HG03196 (cell line): Measurements from ENCODE around the gene MAN2B2.
"Not testable (repeated sequence)": the region's sequence is repeated elsewhere in the genome, so short reads cannot be mapped to it uniquely, and the experiment has no call there.

Experiments
- ATAC-seq: cut with Tn5 transposase; IDR thresholded peaks from one replicate; pipeline ENCODE4 v1.9.1; 2021; ENCODE audit not compliant: unreplicated experiment

The MAN2B2 gene

DNA sequence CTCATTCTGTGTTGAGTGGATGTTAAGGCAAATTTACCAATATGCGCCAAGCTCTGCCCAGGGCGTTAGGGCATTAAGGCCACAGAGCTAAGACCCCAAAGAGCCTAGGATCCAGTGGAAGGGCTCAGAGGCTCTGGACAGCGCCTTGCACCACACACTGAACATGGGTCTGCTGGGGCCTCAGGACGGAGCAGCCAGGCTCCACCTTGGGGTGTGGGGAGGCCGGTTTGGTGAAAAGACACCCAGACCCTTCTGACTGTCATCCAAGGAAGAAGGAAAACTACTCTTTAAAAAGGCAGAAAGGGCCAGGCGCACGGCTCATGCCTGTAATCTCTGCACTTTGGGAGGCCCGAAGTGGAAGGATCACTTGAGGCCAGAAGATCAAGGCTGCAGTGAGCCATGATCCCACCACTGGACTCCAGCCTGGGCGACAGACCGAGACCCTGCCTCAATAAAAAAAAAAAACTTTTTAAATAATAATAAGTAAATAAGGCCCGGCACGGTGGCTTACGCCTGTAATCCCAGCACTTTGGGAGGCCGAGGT, 64.2 kb downstream of the MAN2B2 start:
- no peak for ATAC-seq

DNA sequence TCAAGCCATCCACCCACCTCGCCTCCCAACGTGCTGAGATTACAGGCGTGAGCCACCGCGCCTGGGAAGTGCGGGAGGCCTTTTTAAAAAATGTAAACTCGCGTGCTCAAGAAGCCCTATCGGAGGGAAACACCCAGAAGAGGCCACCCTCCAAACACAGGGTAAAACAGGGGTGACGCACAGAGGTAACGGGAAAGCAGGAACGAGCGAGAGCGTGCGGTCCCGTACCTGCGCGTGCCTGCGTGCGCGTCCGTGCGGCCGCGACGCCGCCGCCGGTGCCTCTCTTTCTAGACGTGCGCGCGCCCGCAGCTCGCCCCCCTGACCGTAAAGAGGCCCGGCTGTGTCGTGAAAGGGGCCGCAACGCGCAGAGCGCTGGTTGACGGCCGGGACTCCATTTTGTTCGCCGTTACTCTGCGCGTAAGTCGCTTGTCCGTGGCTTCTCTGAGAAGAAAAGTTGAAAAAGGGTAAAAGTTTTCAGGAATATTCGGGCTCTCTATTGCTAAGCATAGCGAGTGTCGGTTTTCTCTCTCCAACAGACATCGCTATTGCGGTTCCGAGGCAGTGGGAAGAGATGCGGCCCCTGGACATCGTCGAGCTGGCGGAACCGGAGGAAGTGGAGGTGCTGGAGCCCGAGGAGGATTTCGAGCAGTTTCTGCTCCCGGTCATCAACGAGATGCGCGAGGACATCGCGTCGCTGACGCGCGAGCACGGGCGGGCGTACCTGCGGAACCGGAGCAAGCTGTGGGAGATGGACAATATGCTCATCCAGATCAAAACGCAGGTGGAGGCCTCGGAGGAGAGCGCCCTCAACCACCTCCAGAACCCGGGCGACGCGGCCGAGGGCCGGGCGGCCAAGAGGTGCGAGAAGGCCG, 65.5 kb downstream of the MAN2B2 start, which contains the start of gene MRFAP1:
Gene MRFAP1 (plus strand): TSS at position 394 of the 872 bp plus-strand sequence. CDS start 178 bp downstream, at position 572.
- peak; percentile 80 for ATAC-seq

DNA sequence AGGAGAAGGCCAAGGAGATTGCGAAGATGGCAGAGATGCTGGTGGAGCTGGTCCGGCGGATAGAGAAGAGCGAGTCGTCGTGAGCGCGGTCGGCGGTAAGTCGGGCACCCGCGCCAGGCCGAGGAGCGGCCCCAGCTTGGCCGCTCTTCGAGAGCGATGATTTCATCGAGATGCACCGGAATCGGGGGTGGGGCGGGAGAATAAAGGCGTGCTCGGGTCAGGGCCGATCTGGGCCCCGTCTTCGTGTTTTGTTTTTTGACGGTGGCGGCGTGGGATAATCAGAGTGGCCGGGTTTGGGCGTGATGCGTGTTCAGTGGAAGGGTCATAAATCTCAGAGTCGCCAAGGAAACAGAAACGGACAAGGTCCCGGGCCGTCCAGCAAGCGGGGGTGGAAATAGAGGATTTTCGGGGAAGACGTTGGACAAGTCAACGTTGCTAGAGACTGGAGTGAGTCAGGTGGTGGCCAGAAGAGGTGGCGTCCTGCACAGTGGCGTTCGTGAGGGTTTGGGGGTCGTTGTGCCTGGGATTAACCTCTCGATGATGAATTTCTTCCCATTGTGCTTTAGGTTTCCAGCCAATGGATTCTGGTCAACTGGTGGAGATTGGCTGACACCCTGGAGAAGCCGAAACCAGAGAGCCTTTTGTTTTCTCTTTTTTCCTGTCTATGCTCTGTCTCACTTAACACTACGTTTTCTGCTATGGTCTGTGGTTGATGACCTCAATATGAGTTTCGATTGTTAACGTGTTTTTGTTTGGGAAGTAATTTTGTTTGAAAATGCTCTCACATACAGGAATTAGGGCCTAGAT, 66.4 kb downstream of the MAN2B2 start:
- ATAC-seq: peak; percentile 31

DNA sequence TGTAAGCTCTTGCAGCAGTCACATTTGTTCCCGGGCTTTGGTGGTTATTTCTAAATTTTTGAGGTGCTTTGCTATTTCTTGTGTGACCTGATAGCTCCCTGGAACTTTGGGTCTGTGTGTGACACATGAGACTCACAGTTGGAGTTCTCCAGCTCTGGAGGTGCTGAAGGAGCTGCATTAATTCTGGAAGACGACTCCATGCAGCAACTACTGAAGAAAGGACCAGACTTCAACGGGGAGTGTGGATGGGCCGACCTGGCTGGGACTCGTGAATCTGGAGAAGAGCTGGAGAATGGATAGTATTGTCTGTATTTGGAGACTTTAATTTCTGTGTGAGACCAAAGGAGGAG, 67.0 kb downstream of the MAN2B2 start:
- ATAC-seq: no peak

DNA sequence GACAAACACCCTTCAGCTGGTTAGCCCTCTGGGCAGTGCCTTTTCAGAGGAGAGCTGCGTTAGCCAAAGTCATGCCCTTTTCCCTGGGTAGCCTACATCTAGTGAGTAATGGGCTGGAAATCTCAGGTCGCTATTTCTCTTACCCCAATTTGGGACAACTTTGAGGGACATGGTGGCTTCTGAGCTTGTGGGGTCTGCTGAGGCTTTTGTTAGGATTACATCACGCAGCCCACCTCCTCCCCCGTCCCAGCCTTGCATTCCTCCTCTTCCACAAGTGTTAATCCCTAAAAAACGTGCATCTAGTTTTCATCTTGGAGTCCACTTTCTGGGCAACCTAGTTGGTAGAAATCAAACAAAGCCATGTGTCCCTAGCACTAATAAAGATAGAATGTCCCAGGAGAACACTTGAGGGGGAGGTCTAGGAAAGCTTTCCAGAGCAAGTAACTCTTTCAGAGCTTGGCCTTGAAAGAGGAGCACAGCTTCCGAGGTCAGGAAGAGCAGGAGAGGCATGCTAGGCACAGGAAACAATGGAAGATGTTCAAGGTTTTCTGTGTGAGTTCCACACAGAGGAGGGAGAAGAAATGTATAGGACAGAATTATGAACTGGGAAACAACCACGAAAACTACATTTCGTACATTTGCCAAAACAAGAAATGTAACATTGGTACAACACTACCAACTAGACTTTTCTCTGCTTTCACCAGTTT, 68.3 kb downstream of the MAN2B2 start:
- ATAC-seq: no peak

DNA sequence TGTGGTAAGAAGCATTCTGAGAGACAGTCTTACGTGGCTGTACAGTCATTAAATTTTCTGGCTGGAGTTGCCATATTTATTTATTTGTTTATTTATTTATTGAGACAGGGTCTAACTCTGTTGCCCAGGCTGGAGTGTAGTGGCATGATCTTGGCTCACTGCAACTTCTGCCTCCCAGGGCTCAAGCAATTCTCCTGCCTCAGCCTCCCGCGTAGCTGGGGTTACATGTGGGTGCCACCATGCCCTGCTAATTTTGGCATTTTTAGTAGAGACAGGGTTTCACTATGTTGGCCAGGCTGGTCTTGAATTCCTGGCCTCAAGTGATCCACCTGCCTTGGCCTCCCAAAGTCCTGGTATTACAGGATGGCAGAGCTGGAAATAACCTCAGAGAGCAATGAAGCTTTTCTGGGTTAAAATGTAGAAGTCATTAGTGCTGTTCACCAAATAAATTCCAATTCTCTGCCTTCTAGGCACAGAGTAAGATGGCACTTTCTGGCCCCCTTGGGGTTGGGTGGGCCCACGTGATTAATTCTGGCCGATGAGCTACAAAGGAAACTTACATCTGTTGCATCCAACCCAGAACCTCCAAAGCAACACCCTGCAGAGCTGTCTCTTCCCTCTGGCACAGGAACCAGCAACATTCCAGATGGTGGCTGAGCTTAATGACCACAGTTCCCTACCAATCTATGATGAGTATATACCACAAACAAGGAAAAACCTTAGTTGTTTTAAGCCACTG, 70.0 kb downstream of the MAN2B2 start:
- no peak for ATAC-seq

DNA sequence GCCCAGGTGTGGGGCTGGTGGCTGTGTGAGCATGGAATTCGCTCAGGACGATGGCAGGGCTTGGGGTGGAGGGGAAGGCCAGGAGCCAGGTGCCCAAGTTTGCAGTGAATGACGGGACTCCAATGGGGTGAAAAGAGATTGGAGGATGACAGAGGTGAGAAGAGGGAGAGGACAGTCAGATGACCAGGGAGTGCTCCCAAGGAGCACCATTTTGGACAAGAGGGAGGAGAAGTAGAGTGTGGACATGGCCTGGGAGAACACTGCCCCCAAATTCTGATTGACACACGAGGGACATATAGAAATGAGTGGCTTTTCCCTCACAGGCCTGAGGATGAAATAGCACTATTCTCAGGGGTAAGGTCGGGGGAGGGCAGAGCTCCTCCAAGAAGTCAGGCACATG, 72.2 kb downstream of the MAN2B2 start:
- no peak for ATAC-seq

DNA sequence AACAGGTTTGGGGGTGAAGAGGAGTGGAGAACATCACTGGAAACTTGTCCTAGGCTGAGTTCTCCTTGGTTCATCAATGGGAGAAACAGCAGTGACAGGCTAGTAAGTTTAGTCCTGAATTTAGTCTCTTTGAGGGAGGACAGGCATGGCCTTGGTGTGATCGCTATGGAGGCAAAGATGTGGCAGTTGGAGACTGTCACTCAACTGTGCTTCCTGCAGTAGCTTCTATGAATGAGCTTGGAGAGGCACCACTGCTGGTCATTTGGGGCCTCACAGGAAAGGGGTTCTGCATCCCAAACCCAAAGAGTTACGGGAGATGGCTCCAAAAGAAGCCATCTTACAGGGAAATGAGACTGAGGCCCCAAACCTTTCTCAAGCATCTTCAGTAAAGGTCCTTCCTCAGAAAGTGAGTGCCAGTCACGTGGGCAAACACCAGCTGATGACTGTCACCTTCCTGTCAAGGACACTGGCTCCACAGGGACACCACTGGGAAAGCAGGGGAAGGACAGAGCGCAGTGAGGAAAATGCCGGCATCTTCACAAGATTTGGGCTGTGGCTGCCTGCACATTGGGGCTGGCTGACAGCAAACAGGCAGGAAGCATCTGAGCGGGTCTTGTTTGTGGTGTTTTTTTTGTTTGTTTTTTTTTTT, 72.7 kb downstream of the MAN2B2 start:
- ATAC-seq: no peak

DNA sequence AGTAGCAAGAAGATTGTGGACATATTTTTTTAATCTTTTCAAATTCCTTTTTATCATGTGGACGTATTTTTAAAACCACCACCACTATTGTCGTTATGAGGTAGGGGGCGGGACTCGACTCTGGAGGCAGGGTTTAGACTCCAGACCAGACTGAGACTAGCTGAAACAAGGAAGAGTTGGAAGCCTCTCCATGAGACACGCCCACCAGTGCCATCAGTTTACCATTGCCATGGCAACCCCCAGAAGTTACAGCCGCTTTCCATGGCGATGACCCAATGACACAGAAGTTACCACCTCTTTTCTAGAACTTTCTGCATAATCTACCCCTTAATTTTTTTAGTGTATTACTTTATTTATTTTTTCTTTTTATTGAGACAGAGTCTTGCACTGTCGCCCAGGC, 74.2 kb downstream of the MAN2B2 start:
- no peak for ATAC-seq

DNA sequence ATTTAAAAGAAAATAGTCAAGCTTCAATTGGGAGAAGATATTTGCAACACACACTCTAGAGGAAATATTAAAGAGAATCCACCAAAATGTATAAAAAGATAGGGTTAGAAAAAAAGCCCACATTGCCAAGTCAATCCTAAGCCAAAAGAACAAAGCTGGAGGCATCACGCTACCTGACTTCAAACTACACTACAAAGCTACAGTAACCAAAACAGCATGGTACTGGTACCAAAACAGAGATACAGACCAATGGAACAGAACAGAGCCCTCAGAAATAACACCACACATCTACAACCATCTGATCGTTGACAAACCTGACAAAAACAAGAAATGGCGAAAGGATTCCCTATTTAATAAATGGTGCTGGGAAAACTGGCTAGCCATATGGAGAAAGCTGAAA, 79.2 kb downstream of the MAN2B2 start:
- ATAC-seq: not testable (repeated sequence)

DNA sequence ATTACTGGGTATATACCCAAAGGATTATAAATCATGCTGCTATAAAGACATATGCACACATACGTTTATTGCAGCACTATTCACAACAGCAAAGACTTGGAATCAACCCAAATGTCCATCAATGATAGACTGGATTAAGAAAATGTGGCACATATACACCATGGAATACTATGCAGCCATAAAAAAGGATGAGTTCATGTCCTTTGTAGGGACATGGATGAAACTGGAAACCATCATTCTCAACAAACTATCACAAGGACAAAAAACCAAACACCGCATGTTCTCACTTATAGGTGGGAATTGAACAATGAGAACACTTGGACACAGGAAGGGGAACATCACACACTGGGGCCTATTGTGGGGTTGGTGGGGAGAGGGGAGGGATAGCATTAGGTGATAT, 80.3 kb downstream of the MAN2B2 start:
- not testable (repeated sequence) for ATAC-seq

DNA sequence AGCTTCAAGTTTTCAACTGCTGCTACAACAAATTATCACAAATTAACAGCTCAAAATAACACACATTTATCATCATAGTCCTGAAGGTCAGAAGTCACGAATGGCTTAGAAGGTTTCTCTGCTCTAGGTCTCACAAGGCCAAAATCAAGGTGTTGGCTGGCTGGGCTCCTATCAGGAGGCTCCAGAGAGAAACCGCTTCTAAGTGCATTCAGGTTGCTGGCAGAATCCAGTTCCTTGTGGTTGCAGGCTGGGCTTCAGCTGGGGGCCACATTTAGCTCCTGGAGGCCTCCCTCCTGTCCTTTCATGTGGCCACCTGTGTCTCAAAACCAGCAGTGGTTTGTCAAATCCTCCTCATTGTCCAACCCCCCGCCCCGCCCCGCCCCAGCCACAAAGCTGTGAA, 80.9 kb downstream of the MAN2B2 start:
- no peak for ATAC-seq

DNA sequence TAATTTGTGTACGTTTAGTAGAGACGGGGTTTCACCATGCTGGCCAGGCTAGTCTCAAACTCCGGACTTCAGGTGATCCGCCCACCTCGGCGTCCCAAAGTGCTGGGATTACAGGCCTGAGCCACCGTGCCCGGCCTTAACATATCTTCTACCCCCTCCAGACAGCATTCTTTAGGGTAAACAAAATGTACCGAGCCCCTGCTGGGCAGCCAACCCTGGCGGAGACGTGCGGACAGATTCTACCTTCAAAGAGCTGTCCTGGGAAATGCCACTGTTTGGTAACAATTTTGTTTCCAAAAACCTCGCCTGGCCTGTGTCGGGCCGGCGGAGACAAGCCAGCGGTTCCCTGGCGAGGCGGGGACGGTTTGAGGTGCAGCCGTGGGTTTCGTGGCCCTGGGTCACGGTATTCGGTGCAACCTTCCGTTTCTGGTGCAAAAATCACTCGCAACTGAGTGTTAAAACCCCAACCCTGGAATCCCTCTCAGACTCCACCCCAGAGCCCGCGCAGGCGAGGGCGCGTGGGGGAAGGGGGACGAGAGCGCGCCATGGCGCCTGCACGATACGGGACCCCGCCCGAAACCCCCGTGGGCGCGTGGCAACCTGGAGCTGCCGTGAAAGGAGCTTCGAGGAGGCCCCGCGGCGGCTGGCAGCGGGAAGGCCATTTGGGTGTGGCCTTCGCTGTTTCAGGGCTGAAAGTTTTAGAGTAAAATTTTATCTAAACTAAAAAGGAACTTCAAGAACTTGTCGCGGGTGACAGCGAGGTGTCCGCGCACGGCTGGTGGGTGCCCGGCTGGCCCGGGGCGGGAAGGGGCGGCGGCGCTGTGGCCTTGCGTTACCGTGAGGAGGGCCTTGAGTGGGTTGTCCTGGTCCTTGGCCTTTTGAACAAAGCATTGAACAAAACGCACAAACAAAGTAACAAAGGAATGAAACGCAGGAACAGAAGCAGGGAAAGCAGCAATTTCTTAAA, 82.5 kb downstream of the MAN2B2 start:
- no peak for ATAC-seq

DNA sequence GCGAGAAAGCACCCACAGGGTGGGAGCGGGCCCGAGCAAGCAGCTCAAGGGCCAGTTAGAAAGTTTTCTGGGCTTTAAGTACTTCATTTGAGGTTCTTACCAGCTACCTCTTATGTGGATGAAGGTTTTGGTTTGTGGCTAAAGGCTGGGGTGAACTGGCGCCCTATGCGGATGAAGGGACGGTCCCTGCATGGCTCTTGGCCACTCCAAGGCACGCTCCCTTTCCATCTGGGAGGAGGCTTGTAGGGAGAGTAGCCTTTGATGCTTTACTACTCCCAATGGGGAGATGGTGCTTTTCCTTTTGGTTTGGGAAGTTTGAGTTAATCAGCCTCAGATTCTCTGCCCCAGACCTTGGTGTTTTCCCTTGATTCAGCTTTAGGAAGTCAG, 83.2 kb downstream of the MAN2B2 start:
- no peak for ATAC-seq

DNA sequence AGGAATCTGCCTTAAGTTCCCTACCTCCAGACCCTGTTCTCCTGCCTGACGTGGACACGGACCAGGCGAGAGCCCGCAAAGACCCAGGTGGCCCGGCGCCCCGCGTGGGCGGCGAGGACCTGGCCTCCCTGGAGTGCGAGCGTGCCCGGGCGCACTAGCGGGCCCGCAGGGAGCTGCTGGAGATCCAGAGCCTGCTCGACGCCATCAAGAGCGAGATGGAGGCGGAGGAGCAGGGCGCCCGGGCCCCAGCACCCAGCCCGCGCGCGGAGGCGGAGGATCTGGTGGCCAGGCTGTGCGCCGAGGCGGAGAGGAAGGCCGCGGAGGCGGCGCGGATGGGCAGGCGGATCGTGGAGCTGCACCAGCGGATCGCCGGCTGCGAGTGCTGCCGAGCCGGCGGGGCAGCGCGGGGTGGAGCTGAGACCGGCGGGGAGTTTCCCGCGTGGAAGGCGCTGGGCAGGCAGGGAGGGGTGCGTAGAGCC, 83.6 kb downstream of the MAN2B2 start:
- ATAC-seq: no peak

DNA sequence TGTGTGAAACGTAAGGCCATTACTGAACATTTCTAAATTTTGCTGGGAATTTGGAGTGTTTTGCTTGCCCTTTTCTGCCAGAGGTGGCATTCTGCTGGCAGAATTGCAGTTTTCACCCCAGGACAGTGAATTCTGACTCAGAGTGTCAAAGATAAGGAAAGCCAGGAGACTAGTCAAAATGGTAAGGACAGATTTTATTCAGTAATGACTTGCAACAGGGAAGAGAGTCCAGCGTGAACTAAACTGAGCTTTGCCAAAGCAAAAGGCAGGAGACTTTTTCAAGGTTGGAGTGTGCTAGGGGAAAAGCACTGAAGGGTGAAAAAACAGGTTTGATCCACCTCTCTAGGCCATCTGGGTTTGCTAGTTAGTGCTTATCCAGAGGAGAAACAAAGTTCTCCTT, 84.9 kb downstream of the MAN2B2 start:
- ATAC-seq: no peak

DNA sequence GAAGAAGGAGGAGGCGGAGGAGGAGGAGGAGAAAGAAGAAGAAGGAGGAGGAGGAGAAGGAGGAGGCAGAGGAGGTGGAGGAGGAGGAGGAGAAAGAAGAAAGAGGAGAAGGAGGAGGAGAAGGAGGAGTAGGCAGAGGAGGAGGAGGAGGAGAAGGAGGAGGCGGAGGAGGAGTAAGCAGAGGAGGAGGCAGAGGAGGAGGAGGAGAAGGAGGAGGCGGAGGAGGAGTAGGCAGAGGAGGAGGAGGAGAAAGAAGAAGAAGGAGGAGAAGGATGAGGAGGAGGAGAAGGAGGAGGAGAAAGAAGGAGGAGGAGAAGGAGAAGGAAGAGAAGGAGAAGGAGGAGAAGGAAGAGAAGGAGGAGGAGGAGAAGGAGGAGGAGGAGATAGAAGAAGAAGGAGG, 85.4 kb downstream of the MAN2B2 start:
- ATAC-seq: no peak

DNA sequence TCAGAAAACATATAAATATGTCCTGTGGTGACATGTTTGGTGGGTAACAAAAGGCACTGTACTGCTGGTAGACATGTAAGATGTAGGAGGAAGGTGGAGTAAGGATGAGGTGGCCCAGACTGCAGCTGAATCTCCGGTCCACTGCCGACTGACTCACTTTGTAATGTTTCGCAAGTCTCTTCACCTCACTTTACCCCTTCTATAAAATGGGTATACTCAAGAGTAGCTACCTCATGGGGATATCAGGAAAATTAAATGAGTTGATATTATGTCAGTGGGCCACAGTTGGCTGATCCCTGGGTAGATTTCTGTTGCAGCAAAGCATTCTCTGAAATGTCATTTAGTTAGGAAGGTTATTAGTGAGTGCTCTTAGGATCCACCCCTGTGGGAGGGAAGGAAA, 87.6 kb downstream of the MAN2B2 start:
- no peak for ATAC-seq
